HEK293 (cell line): ENCODE data around the gene ADAMTS13.

Experiments
- GLIS1 ChIP-seq: fragments of 450-650 bp; formaldehyde crosslinking; IDR thresholded peaks from 2 replicates; pipeline ENCODE4 v1.5.1; 2016; ENCODE audit warnings: missing biosample characterization, missing genetic modification characterization
- HOXC10 ChIP-seq: sonication (generic); formaldehyde crosslinking; IDR thresholded peaks from 2 replicates; pipeline ENCODE4 v1.8.1; 2023; ENCODE audit warnings: mild to moderate bottlenecking, missing genetic modification reagents
- IKZF3 ChIP-seq: fragments of 450-650 bp; IDR thresholded peaks from 2 replicates; pipeline ENCODE4 v1.5.0; 2018; ENCODE audit warnings: missing biosample characterization, mild to moderate bottlenecking, missing genetic modification characterization, moderate library complexity
- SP2 ChIP-seq: fragments of 450-650 bp; formaldehyde crosslinking; IDR thresholded peaks from 2 replicates; pipeline ENCODE4 v1.5.1; 2016; ENCODE audit warnings: missing biosample characterization, missing genetic modification characterization
- TRIM28 ChIP-seq: IDR thresholded peaks from 2 replicates; pipeline ENCODE4 v1.6.1; 2011; ENCODE audit warnings: low read length, control low read depth, borderline replicate concordance
- WT1 ChIP-seq: fragments of 450-650 bp; formaldehyde crosslinking; IDR thresholded peaks from 2 replicates; pipeline ENCODE4 v1.5.1; 2016; ENCODE audit warnings: missing biosample characterization, missing genetic modification characterization
- YY2 ChIP-seq: fragments of 450-650 bp; formaldehyde crosslinking; IDR thresholded peaks from 2 replicates; pipeline ENCODE4 v1.5.1; 2016; ENCODE audit warnings: missing biosample characterization, missing genetic modification characterization
- ZBTB20 ChIP-seq: fragments of 450-650 bp; formaldehyde crosslinking; IDR thresholded peaks from 2 replicates; pipeline ENCODE4 v1.5.1; 2016; ENCODE audit warnings: missing biosample characterization, missing genetic modification characterization
- ZBTB7A ChIP-seq: fragments of 450-650 bp; formaldehyde crosslinking; IDR thresholded peaks from 2 replicates; pipeline ENCODE4 v1.5.1; 2016; ENCODE audit warnings: low read depth, missing biosample characterization, missing genetic modification characterization
- ZFHX2 ChIP-seq: fragments of 450-650 bp; formaldehyde crosslinking; conservative IDR thresholded peaks from 2 replicates; pipeline ENCODE4 v1.5.1; 2016; ENCODE audit warnings: missing biosample characterization, missing genetic modification characterization
- ZNF114 ChIP-seq: fragments of 450-650 bp; formaldehyde crosslinking; IDR thresholded peaks from 2 replicates; pipeline ENCODE4 v1.5.0; 2017; ENCODE audit warnings: missing biosample characterization, missing genetic modification characterization
- ZNF169 ChIP-seq: fragments of 450-650 bp; formaldehyde crosslinking; IDR thresholded peaks from 2 replicates; pipeline ENCODE4 v1.5.1; 2016; ENCODE audit warnings: missing biosample characterization, missing genetic modification characterization
- ZNF214 ChIP-seq: fragments of 450-650 bp; formaldehyde crosslinking; IDR thresholded peaks from 2 replicates; pipeline ENCODE4 v1.5.1; 2017; ENCODE audit warnings: missing biosample characterization, mild to moderate bottlenecking, missing genetic modification characterization, borderline replicate concordance
- ZNF433 ChIP-seq: fragments of 450-650 bp; formaldehyde crosslinking; IDR thresholded peaks from 2 replicates; pipeline ENCODE4 v1.5.1; 2016; ENCODE audit warnings: missing biosample characterization, missing genetic modification characterization, low read depth
- ZNF560 ChIP-seq: fragments of 450-650 bp; formaldehyde crosslinking; IDR thresholded peaks from 2 replicates; pipeline ENCODE4 v1.5.1; 2017; ENCODE audit warnings: missing biosample characterization, missing genetic modification characterization, borderline replicate concordance
- ZNF561 ChIP-seq: fragments of 450-650 bp; IDR thresholded peaks from 2 replicates; pipeline ENCODE4 v1.5.1; 2018; ENCODE audit warnings: missing biosample characterization, missing genetic modification characterization, borderline replicate concordance
- ZNF621 ChIP-seq: fragments of 450-650 bp; formaldehyde crosslinking; IDR thresholded peaks from 2 replicates; pipeline ENCODE4 v1.5.1; 2017; ENCODE audit warnings: missing biosample characterization, missing genetic modification characterization
- ZNF76 ChIP-seq: fragments of 450-650 bp; formaldehyde crosslinking; IDR thresholded peaks from 2 replicates; pipeline ENCODE4; 2016; ENCODE audit warnings: low read depth, missing biosample characterization, missing genetic modification characterization, borderline replicate concordance
- ZNF785 ChIP-seq: fragments of 450-650 bp; formaldehyde crosslinking; IDR thresholded peaks from 2 replicates; pipeline ENCODE4 v1.5.1; 2016; ENCODE audit warnings: missing biosample characterization, missing genetic modification characterization
- ZNF791 ChIP-seq: fragments of 450-650 bp; formaldehyde crosslinking; IDR thresholded peaks from 2 replicates; pipeline ENCODE4 v1.5.1; 2016; ENCODE audit warnings: missing biosample characterization, missing genetic modification characterization
- ZXDB ChIP-seq: fragments of 450-650 bp; formaldehyde crosslinking; IDR thresholded peaks from 2 replicates; pipeline ENCODE4 v1.5.1; 2016; ENCODE audit warnings: missing biosample characterization, missing genetic modification characterization
- TF ChIP-seq, protein P1 (sequence below): fragments of 450-650 bp; formaldehyde crosslinking; IDR thresholded peaks from 2 replicates; pipeline ENCODE4 v1.5.1; 2016; ENCODE audit warnings: missing biosample characterization, missing genetic modification characterization, low read depth
- TF ChIP-seq, protein P2 (sequence below): fragments of 450-650 bp; formaldehyde crosslinking; IDR thresholded peaks from 2 replicates; pipeline ENCODE4 v1.5.1; 2017; ENCODE audit warnings: missing biosample characterization, missing genetic modification characterization
- TF ChIP-seq, protein P3 (sequence below): fragments of 450-650 bp; formaldehyde crosslinking; conservative IDR thresholded peaks from 2 replicates; pipeline ENCODE4 v1.5.1; 2016; ENCODE audit warnings: low read depth, missing biosample characterization, missing genetic modification characterization
- TF ChIP-seq, protein P4 (sequence below): fragments of 450-650 bp; formaldehyde crosslinking; IDR thresholded peaks from 2 replicates; pipeline ENCODE4 v1.5.0; 2017; ENCODE audit warnings: missing biosample characterization, missing genetic modification characterization, borderline replicate concordance
- TF ChIP-seq, protein P5 (sequence below): fragments of 450-650 bp; formaldehyde crosslinking; IDR thresholded peaks from 2 replicates; pipeline ENCODE4 v1.5.1; 2017; ENCODE audit warnings: missing biosample characterization, missing genetic modification characterization
- TF ChIP-seq, protein P6 (sequence below): fragments of 450-650 bp; IDR thresholded peaks from 2 replicates; pipeline ENCODE4 v1.5.1; 2018; ENCODE audit warnings: missing biosample characterization, missing genetic modification characterization

Gene ADAMTS13

DNA sequence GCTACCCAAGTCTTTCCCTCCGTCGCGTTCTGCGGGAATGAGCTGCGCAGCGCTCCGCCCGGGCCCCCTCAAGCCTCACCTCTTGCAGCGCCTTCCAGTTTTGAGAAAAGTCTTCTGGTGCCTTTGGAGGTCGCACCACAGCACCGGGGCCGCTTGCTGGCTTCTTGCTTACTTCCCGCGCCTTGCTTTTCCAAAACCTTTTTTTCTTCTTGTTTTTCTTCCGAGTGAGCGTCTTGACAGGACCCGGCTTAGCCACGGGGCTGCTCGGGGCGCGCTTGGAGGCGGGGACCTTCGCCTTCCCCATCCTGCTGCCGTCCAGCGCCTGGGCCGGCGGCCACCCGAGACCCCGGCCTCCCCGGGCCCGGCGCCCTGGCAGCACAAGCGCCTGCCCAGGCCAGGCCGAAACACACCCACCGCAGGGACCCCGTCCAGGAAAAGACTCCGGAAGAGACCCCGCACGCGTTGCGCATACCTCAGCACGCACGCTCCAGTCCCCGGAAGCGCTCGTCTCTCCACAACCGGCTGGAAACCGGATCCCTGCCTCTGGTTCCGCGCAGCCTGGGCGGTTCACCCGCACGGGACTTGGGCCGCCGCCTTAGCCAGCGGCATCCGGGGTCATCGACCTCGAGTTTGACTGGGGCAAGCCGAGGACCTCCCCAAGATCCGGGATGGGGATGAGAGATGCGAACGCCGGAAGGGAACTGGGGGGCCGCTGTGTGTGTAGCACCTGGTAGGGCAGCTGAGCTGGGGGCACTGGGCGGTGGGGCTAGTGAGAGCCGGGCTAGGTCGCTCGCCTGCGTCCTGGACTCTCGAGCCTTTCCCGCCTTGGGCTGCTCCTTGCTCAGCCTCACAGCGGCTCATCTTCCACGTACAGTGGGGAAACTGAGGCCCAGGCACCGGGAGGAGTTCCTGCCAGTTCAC is 4.4 kb upstream of the ADAMTS13 start, which contains the start of gene REXO4 (continued):
- TF ChIP-seq YY2 (tag by site-specific recombination) = peak; percentile 94
- no peak for TF ChIP-seq ZNF560 (tag by site-specific recombination)
- TF ChIP-seq TRIM28 = peak; percentile 70; the same call in 1 of the 2 replicates
- TF ChIP-seq, protein P1, sequence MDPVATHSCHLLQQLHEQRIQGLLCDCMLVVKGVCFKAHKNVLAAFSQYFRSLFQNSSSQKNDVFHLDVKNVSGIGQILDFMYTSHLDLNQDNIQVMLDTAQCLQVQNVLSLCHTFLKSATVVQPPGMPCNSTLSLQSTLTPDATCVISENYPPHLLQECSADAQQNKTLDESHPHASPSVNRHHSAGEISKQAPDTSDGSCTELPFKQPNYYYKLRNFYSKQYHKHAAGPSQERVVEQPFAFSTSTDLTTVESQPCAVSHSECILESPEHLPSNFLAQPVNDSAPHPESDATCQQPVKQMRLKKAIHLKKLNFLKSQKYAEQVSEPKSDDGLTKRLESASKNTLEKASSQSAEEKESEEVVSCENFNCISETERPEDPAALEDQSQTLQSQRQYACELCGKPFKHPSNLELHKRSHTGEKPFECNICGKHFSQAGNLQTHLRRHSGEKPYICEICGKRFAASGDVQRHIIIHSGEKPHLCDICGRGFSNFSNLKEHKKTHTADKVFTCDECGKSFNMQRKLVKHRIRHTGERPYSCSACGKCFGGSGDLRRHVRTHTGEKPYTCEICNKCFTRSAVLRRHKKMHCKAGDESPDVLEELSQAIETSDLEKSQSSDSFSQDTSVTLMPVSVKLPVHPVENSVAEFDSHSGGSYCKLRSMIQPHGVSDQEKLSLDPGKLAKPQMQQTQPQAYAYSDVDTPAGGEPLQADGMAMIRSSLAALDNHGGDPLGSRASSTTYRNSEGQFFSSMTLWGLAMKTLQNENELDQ (tag by site-specific recombination) = no peak
- TF ChIP-seq ZNF791 (tag by site-specific recombination) = no peak
- TF ChIP-seq ZFHX2 (tag by site-specific recombination) = peak; percentile 44
- TF ChIP-seq ZNF169 (tag by site-specific recombination) = no peak
- TF ChIP-seq ZNF561 (tag by site-specific recombination) = peak; percentile 98; the same call in 1 of the 2 replicates
- TF ChIP-seq ZBTB7A = 0 out of 2 replicates have a peak, but pooled peaks have one; percentile 67
- TF ChIP-seq ZNF76 = peak; percentile 91
- no peak for TF ChIP-seq ZNF214 (tag by site-specific recombination)
- TF ChIP-seq HOXC10 (CRISPR knock-in tag) = no peak
- TF ChIP-seq ZNF433 (tag by site-specific recombination) = no peak
- TF ChIP-seq, protein P2, sequence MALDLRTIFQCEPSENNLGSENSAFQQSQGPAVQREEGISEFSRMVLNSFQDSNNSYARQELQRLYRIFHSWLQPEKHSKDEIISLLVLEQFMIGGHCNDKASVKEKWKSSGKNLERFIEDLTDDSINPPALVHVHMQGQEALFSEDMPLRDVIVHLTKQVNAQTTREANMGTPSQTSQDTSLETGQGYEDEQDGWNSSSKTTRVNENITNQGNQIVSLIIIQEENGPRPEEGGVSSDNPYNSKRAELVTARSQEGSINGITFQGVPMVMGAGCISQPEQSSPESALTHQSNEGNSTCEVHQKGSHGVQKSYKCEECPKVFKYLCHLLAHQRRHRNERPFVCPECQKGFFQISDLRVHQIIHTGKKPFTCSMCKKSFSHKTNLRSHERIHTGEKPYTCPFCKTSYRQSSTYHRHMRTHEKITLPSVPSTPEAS (tag by site-specific recombination) = peak; percentile 77; the same call in 1 of the 2 replicates
- TF ChIP-seq ZNF114 (tag by site-specific recombination) = no peak
- peak; percentile 83 for TF ChIP-seq SP2 (tag by site-specific recombination)
- TF ChIP-seq GLIS1 (tag by site-specific recombination) = peak; percentile 78
- TF ChIP-seq, protein P3, sequence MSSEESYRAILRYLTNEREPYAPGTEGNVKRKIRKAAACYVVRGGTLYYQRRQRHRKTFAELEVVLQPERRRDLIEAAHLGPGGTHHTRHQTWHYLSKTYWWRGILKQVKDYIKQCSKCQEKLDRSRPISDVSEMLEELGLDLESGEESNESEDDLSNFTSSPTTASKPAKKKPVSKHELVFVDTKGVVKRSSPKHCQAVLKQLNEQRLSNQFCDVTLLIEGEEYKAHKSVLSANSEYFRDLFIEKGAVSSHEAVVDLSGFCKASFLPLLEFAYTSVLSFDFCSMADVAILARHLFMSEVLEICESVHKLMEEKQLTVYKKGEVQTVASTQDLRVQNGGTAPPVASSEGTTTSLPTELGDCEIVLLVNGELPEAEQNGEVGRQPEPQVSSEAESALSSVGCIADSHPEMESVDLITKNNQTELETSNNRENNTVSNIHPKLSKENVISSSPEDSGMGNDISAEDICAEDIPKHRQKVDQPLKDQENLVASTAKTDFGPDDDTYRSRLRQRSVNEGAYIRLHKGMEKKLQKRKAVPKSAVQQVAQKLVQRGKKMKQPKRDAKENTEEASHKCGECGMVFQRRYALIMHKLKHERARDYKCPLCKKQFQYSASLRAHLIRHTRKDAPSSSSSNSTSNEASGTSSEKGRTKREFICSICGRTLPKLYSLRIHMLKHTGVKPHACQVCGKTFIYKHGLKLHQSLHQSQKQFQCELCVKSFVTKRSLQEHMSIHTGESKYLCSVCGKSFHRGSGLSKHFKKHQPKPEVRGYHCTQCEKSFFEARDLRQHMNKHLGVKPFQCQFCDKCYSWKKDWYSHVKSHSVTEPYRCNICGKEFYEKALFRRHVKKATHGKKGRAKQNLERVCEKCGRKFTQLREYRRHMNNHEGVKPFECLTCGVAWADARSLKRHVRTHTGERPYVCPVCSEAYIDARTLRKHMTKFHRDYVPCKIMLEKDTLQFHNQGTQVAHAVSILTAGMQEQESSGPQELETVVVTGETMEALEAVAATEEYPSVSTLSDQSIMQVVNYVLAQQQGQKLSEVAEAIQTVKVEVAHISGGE = peak; percentile 100
- TF ChIP-seq ZNF621 = no peak
- peak; percentile 62; the same call in 1 of the 2 replicates for TF ChIP-seq WT1 (tag by site-specific recombination)
- TF ChIP-seq, protein P4, sequence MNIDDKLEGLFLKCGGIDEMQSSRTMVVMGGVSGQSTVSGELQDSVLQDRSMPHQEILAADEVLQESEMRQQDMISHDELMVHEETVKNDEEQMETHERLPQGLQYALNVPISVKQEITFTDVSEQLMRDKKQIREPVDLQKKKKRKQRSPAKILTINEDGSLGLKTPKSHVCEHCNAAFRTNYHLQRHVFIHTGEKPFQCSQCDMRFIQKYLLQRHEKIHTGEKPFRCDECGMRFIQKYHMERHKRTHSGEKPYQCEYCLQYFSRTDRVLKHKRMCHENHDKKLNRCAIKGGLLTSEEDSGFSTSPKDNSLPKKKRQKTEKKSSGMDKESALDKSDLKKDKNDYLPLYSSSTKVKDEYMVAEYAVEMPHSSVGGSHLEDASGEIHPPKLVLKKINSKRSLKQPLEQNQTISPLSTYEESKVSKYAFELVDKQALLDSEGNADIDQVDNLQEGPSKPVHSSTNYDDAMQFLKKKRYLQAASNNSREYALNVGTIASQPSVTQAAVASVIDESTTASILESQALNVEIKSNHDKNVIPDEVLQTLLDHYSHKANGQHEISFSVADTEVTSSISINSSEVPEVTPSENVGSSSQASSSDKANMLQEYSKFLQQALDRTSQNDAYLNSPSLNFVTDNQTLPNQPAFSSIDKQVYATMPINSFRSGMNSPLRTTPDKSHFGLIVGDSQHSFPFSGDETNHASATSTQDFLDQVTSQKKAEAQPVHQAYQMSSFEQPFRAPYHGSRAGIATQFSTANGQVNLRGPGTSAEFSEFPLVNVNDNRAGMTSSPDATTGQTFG (tag by site-specific recombination) = peak; percentile 89
- TF ChIP-seq ZXDB (tag by site-specific recombination) = peak; percentile 99
- TF ChIP-seq ZNF785 = no peak
- TF ChIP-seq, protein P5, sequence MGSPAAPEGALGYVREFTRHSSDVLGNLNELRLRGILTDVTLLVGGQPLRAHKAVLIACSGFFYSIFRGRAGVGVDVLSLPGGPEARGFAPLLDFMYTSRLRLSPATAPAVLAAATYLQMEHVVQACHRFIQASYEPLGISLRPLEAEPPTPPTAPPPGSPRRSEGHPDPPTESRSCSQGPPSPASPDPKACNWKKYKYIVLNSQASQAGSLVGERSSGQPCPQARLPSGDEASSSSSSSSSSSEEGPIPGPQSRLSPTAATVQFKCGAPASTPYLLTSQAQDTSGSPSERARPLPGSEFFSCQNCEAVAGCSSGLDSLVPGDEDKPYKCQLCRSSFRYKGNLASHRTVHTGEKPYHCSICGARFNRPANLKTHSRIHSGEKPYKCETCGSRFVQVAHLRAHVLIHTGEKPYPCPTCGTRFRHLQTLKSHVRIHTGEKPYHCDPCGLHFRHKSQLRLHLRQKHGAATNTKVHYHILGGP (tag by site-specific recombination) = 0 out of 2 replicates have a peak, but pooled peaks have one; percentile 17
- peak; percentile 79 for TF ChIP-seq IKZF3 (tag by site-specific recombination)
- peak; percentile 81; the same call in 1 of the 2 replicates for TF ChIP-seq ZBTB20
- TF ChIP-seq, protein P6, sequence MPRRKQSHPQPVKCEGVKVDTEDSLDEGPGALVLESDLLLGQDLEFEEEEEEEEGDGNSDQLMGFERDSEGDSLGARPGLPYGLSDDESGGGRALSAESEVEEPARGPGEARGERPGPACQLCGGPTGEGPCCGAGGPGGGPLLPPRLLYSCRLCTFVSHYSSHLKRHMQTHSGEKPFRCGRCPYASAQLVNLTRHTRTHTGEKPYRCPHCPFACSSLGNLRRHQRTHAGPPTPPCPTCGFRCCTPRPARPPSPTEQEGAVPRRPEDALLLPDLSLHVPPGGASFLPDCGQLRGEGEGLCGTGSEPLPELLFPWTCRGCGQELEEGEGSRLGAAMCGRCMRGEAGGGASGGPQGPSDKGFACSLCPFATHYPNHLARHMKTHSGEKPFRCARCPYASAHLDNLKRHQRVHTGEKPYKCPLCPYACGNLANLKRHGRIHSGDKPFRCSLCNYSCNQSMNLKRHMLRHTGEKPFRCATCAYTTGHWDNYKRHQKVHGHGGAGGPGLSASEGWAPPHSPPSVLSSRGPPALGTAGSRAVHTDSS (tag by site-specific recombination) = no peak
